H9 (cell line): ENCODE data around the gene TMEM31. TPM values are rescaled to one million over a fixed set of nuclear protein-coding genes. Genes with fewer than 3 reads are reported as not detected.
A peak's percentile ranks its signal among the peaks of the same experiment; 100 is the strongest.

Source experiments
- DNase-seq: peaks from one replicate; pipeline ENCODE4 v3.0.0-alpha.2; 2017
- H2AFZ ChIP-seq: one replicate; pipeline ENCODE4 v1.6.1; 2013; ENCODE audit warnings: mild to moderate bottlenecking, low read length, control low read depth, moderate library complexity
- H2AK5ac ChIP-seq: 2 replicates; pipeline ENCODE4 v1.6.1; 2013; ENCODE audit warnings: low read length, control low read depth, mixed read lengths; ENCODE audit not compliant: insufficient read length
- H2BK120ac ChIP-seq: one replicate; pipeline ENCODE4 v1.6.1; 2013; ENCODE audit warnings: low read depth, mild to moderate bottlenecking, low read length, control low read depth, inconsistent platforms; ENCODE audit not compliant: poor library complexity, severe bottlenecking
- H2BK12ac ChIP-seq: 2 replicates; pipeline ENCODE4 v1.6.1; 2013; ENCODE audit warnings: low read length, control low read depth, mixed read lengths, low read depth; ENCODE audit not compliant: insufficient read length
- H2BK15ac ChIP-seq: 2 replicates; pipeline ENCODE4 v1.6.1; 2013; ENCODE audit warnings: low read depth, low read length, control low read depth
- H2BK20ac ChIP-seq: one replicate; pipeline ENCODE4 v1.6.1; 2013; ENCODE audit warnings: low read depth, mild to moderate bottlenecking, low read length, control low read depth, inconsistent platforms; ENCODE audit not compliant: poor library complexity, severe bottlenecking
- H2BK5ac ChIP-seq: 2 replicates; pipeline ENCODE4 v1.6.1; 2013; ENCODE audit warnings: low read length, control low read depth, mixed read lengths; ENCODE audit not compliant: insufficient read length
- H3K14ac ChIP-seq: 2 replicates; pipeline ENCODE4 v1.6.1; 2013; ENCODE audit warnings: low read length, control low read depth; ENCODE audit not compliant: insufficient read depth
- H3K18ac ChIP-seq: 2 replicates; pipeline ENCODE4 v1.6.1; 2013; ENCODE audit warnings: low read depth, mild to moderate bottlenecking, mixed read lengths, low read length, control low read depth; ENCODE audit not compliant: insufficient read length
- H3K23ac ChIP-seq: 2 replicates; pipeline ENCODE4 v1.6.1; 2013; ENCODE audit warnings: low read length, control low read depth, mixed read lengths, low read depth; ENCODE audit not compliant: insufficient read length
- H3K23me2 ChIP-seq: 2 replicates; pipeline ENCODE4 v1.6.1; 2013; ENCODE audit warnings: low read depth, mild to moderate bottlenecking, mixed read lengths, low read length, control low read depth; ENCODE audit not compliant: insufficient read length, poor library complexity, severe bottlenecking
- H3K27ac ChIP-seq: 2 replicates; pipeline ENCODE4 v1.5.1; 2013; ENCODE audit warnings: low read length, control low read depth, mixed read lengths, low read depth; ENCODE audit not compliant: insufficient read length
- H3K27me3 ChIP-seq: 2 replicates; pipeline ENCODE4 v1.6.1; 2013; ENCODE audit warnings: low read length, control low read depth, inconsistent platforms; ENCODE audit not compliant: insufficient read depth
- H3K4ac ChIP-seq: 2 replicates; pipeline ENCODE4 v1.6.1; 2013; ENCODE audit warnings: low read depth, mild to moderate bottlenecking, control low read depth, inconsistent platforms, low read length, moderate library complexity
- H3K4me1 ChIP-seq: 2 replicates; pipeline ENCODE4 v1.6.1; 2013; ENCODE audit warnings: low read length, control low read depth, inconsistent platforms; ENCODE audit not compliant: insufficient read depth
- H3K4me2 ChIP-seq: 2 replicates; pipeline ENCODE4 v1.6.1; 2013; ENCODE audit warnings: low read length, control low read depth, mixed read lengths; ENCODE audit not compliant: insufficient read length, insufficient read depth
- H3K56ac ChIP-seq: 2 replicates; pipeline ENCODE4 v1.6.1; 2013; ENCODE audit warnings: low read depth, mild to moderate bottlenecking, mixed read lengths, low read length, control low read depth; ENCODE audit not compliant: insufficient read length
- H3K79me1 ChIP-seq: 2 replicates; pipeline ENCODE4 v1.6.1; 2013; ENCODE audit warnings: low read depth, mild to moderate bottlenecking, moderate library complexity, low read length, control low read depth, inconsistent platforms; ENCODE audit not compliant: insufficient read depth, poor library complexity, severe bottlenecking
- H3K79me2 ChIP-seq: 2 replicates; pipeline ENCODE4 v1.6.1; 2013; ENCODE audit warnings: low read length, control low read depth, inconsistent platforms; ENCODE audit not compliant: insufficient read depth
- H3K9ac ChIP-seq: 2 replicates; pipeline ENCODE4 v1.6.1; 2013; ENCODE audit warnings: low read length, control low read depth, mixed read lengths; ENCODE audit not compliant: insufficient read length; ENCODE audit errors: extremely low read depth
- H3K9me3 ChIP-seq: one replicate; pipeline ENCODE4 v1.6.1; 2013; ENCODE audit warnings: low read depth, low read length, inconsistent platforms; ENCODE audit not compliant: control insufficient read depth
- H3T11ph ChIP-seq: one replicate; pipeline ENCODE4 v1.6.1; 2013; ENCODE audit warnings: mild to moderate bottlenecking, low read length, control low read depth, inconsistent platforms
- H4K20me1 ChIP-seq: one replicate; pipeline ENCODE4 v1.6.1; 2013; ENCODE audit not compliant: control insufficient read depth, insufficient read length, insufficient read depth
- H4K5ac ChIP-seq: 2 replicates; pipeline ENCODE4 v1.6.1; 2013; ENCODE audit warnings: low read depth, mild to moderate bottlenecking, mixed read lengths, low read length, control low read depth; ENCODE audit not compliant: insufficient read length
- H4K8ac ChIP-seq: replicated peaks from 2 replicates; pipeline ENCODE4 v1.6.1; 2013; ENCODE audit warnings: low read length, control low read depth, mixed read lengths, low read depth; ENCODE audit not compliant: insufficient read length
- H4K91ac ChIP-seq: 2 replicates; pipeline ENCODE4 v1.6.1; 2013; ENCODE audit warnings: low read depth, mild to moderate bottlenecking, moderate library complexity, mixed read lengths, low read length, control low read depth; ENCODE audit not compliant: insufficient read length
- H3K27ac Mint-ChIP-seq, 3 experiments: 2 replicates in 2 of 3; 3 replicates in 1 of 3; pipeline ENCODE4 v1.8.0; 2020 to 2021; ENCODE audit warnings: mixed read lengths in 3 of 3, mild to moderate bottlenecking in 1 of 3, moderate library complexity in 1 of 3
- H3K27me3 Mint-ChIP-seq: 2 replicates; pipeline ENCODE4 v1.8.0; 2021; ENCODE audit warnings: low read depth, mild to moderate bottlenecking, moderate library complexity, mixed read lengths
- H3K36me3 Mint-ChIP-seq, 3 experiments: 2 replicates in 2 of 3; 3 replicates in 1 of 3; pipeline ENCODE4 v1.8.0; 2020 to 2021; ENCODE audit warnings: low read depth in 3 of 3, mixed read lengths in 3 of 3; ENCODE audit not compliant: insufficient read depth in 1 of 3
- H3K4me1 Mint-ChIP-seq, 2 experiments: 2 replicates each; pipeline ENCODE4 v1.8.0; 2020; ENCODE audit warnings: mixed read lengths in 2 of 2
- H3K4me3 Mint-ChIP-seq, 2 experiments: 2 replicates in 1 of 2; 3 replicates in 1 of 2; pipeline ENCODE4 v1.8.0; 2020 to 2021; ENCODE audit warnings: mild to moderate bottlenecking in 2 of 2, mixed read lengths in 2 of 2, moderate library complexity in 1 of 2
- H3K9me3 Mint-ChIP-seq, 2 experiments: 2 replicates in 1 of 2; 3 replicates in 1 of 2; pipeline ENCODE4 v1.8.0; 2020; ENCODE audit warnings: mild to moderate bottlenecking in 2 of 2, mixed read lengths in 2 of 2, moderate library complexity in 1 of 2
- CTCF ChIP-seq: fragments of 200-600 bp; sonication (generic); conservative IDR thresholded peaks from 3 replicates; pipeline ENCODE4 v1.8.0; 2021; ENCODE audit warnings: antibody characterized with exemption, mild to moderate bottlenecking
- WGBS: extraction: QIAGEN DNeasy Blood & Tissue Kit; methylation state at CpG from one replicate; pipeline ENCODE4 v1.1.7; 2013; ENCODE audit warnings: missing lambda C conversion rate, low lambda C conversion rate, mixed read lengths; ENCODE audit not compliant: insufficient read length; ENCODE audit errors: extremely low coverage; 5-methylcytosine and 5-hydroxymethylcytosine counted together
- total RNA-seq: library from RNA; stranded (reverse); gene quantifications from 2 replicates; pipeline ENCODE4 v1.2.1, GENCODE V29; 2021

TMEM31 gene
- total RNA-seq, 1 experiment from 2014 or later, result 0.55 TPM

- Histone ChIP-seq H2BK15ac (no peak overlapping the region), H4K8ac (no peak overlapping the region), H3K23ac (no peak overlapping the region), H3K27me3 (no peaks in the 10 kb centered on the region), H3K4ac (no peak overlapping the region), H3K4me1 (peaks cover 6% of the 10 kb centered on the region; the same call in 1 of the 2 replicates), H2AFZ (no peak overlapping the region), H3K18ac (peak overlapping the region; percentile 89), H2BK5ac (peak overlapping the region; percentile 91), H3K27ac (peak overlapping the region; percentile 97), H4K5ac (no peak overlapping the region), H3K9me3 (no peaks in the 10 kb centered on the region), H3K56ac (no peak overlapping the region), H3K4me2 (peak overlapping the region; percentile 54), H3T11ph (no peak overlapping the region), H3K23me2 (peaks cover 9% of the 10 kb centered on the region), H4K91ac (no peak overlapping the region), H2BK20ac (no peak overlapping the region), H3K9ac (no peak overlapping the region), H4K20me1 (no peaks in the 10 kb centered on the region), H3K79me2 (peaks cover 38% of the 10 kb centered on the region; the same call in 1 of the 2 replicates), H2BK120ac (no peak overlapping the region), H2BK12ac (no peak overlapping the region), H3K14ac (peak overlapping the region; percentile 73; the same call in 1 of the 2 replicates), H2AK5ac (no peak overlapping the region), H3K79me1 (no peaks in the 10 kb centered on the region)
- no peak for DNase-seq
- Mint-ChIP-seq H3K4me3 (peak overlapping the region; percentile 88 to 93), H3K27ac (peak overlapping the region; percentile 96 to 100 (median 98)), H3K27me3 (no peaks in the 10 kb centered on the region; the same call in 1 of the 2 replicates), H3K36me3 (peaks cover 5 to 9% (median 7%) of the 10 kb centered on the region in 3 experiments), H3K4me1 (peaks cover 49 to 59% of the 10 kb centered on the region in 2 experiments), H3K9me3 (peaks cover 0 to 40% of the 10 kb centered on the region in 2 experiments; a peak in 2 of 5 replicates)
- TF ChIP-seq CTCF, result no peak
- WGBS, result no CpG with 5 or more reads among the region's 1 CpG
Measured at GRCh38 chrX:103741879-103742278, 31.2 kb downstream of the TMEM31 start.
